Keratinocyte (primary cell): ENCODE results near the gene KDM5D. TPM values are rescaled to one million over a fixed set of nuclear protein-coding genes. Genes with fewer than 3 reads are reported as not detected.

Experiments
- DNase-seq: peaks from one replicate; pipeline ENCODE4 v3.0.0-alpha.2; 2011; ENCODE audit warnings: low read depth, missing footprints, low spot score
- FAIRE-seq: peaks from 2 replicates; lab custom pipeline; 2011; peaks lifted over from hg19 to GRCh38; lab: Jason Lieb, UNC
- H2AFZ ChIP-seq: 2 replicates; pipeline ENCODE4 v1.6.0; 2012; ENCODE audit warnings: low read length, control low read depth, inconsistent platforms; ENCODE audit not compliant: control insufficient read depth
- H3K27ac ChIP-seq: 2 replicates; pipeline ENCODE4 v1.5.1; 2011; ENCODE audit warnings: low read length; ENCODE audit not compliant: control insufficient read depth, insufficient read depth
- H3K27me3 ChIP-seq: 3 replicates; pipeline ENCODE4 v1.6.0; 2011; ENCODE audit warnings: low read length; ENCODE audit not compliant: control insufficient read depth, insufficient read depth; ENCODE audit errors: extremely low read depth
- H3K36me3 ChIP-seq, 2 experiments: 2 replicates in 1 of 2; 3 replicates in 1 of 2; pipeline ENCODE4 v1.5.1; 2011; ENCODE audit warnings: low read length in 2 of 2, mild to moderate bottlenecking in 1 of 2; ENCODE audit not compliant: control insufficient read depth in 2 of 2, insufficient read depth in 2 of 2; ENCODE audit errors: extremely low read depth in 1 of 2
- H3K4me1 ChIP-seq: 3 replicates; pipeline ENCODE4 v1.5.1; 2011; ENCODE audit warnings: low read length; ENCODE audit not compliant: control insufficient read depth, insufficient read depth; ENCODE audit errors: extremely low read depth
- H3K4me2 ChIP-seq: 3 replicates; pipeline ENCODE4 v1.6.0; 2011; ENCODE audit warnings: low read depth, low read length; ENCODE audit not compliant: control insufficient read depth, insufficient read depth; ENCODE audit errors: extremely low read depth
- H3K4me3 ChIP-seq, 3 experiments: fragments of 200-600 bp in 1 of 3; sonication (generic) in 1 of 3; 2 replicates in 2 of 3; 3 replicates in 1 of 3; pipeline ENCODE4 v1.5.1; 2011 to 2016; ENCODE audit warnings: low read length in 3 of 3, mild to moderate bottlenecking in 3 of 3, control low read depth in 2 of 3, inconsistent platforms in 1 of 3, low read depth in 1 of 3, mixed read lengths in 1 of 3, mixed run types in 1 of 3, moderate library complexity in 1 of 3; ENCODE audit not compliant: control insufficient read depth in 2 of 3, insufficient read depth in 2 of 3; ENCODE audit errors: extremely low read depth in 1 of 3
- H3K79me2 ChIP-seq: 2 replicates; pipeline ENCODE4 v1.6.0; 2012; ENCODE audit warnings: low read length; ENCODE audit not compliant: control insufficient read depth, insufficient read depth
- H3K9ac ChIP-seq: 3 replicates; pipeline ENCODE4 v1.6.0; 2011; ENCODE audit warnings: low read length; ENCODE audit not compliant: control insufficient read depth, insufficient read depth; ENCODE audit errors: extremely low read depth
- H3K9me1 ChIP-seq: 3 replicates; pipeline ENCODE4 v1.6.0; 2011; ENCODE audit warnings: low read length; ENCODE audit not compliant: control insufficient read depth, insufficient read depth; ENCODE audit errors: extremely low read depth
- H3K9me3 ChIP-seq: 2 replicates; pipeline ENCODE4 v1.5.1; 2012; ENCODE audit warnings: low read depth, low read length; ENCODE audit not compliant: control insufficient read depth
- H4K20me1 ChIP-seq: 3 replicates; pipeline ENCODE4 v1.6.0; 2011; ENCODE audit warnings: low read length; ENCODE audit not compliant: control insufficient read depth, insufficient read depth; ENCODE audit errors: extremely low read depth
- EZH2 ChIP-seq: IDR thresholded peaks from one replicate; pipeline ENCODE4 v1.6.1; 2012; ENCODE audit warnings: inconsistent platforms, mild to moderate bottlenecking, low read length, moderate library complexity
- dilution Hi-C: fragments of 300-500 bp; cut with MboI; formaldehyde crosslinking; loops from one replicate; pipeline ENCODE4 v1.7.0; 2020; ENCODE audit warnings: low sequenced_read_pairs; ENCODE audit not compliant: extremely low pct_ligation_motif_present
- polyA plus RNA-seq, 5 experiments: library from polyadenylated mRNA; depleted of rRNA in 3 of 5; stranded (reverse) in 3 of 5; stranded (forward) in 1 of 5; unstranded in 1 of 5; fragments of >200 nt; gene quantifications; 1 replicate in 1 of 5; 2 replicates in 3 of 5; 3 replicates in 1 of 5; pipeline versions ENCODE4 v1.2.1 to v1.2.3, GENCODE V29; 2011 to 2012; ENCODE audit warnings: missing spikeins in 2 of 5, low read depth in 1 of 5, low replicate concordance in 1 of 5
- TF ChIP-seq, protein P1 (sequence below), 3 experiments: IDR thresholded peaks in 1 of 3; conservative IDR thresholded peaks in 1 of 3; optimal IDR thresholded peaks in 1 of 3; 2 replicates in 2 of 3; 3 replicates in 1 of 3; pipeline versions ENCODE3 to v1.5.1; 2011; ENCODE audit warnings: low read length in 3 of 3, mild to moderate bottlenecking in 3 of 3, moderate library complexity in 2 of 3, control low read depth in 1 of 3, inconsistent platforms in 1 of 3; ENCODE audit not compliant: insufficient read depth in 2 of 3; ENCODE audit errors: extremely low read depth in 1 of 3

KDM5D gene
- polyA plus RNA-seq, 1 donor (not counting 4 experiments of a cell fraction or from before 2014, with no cell fraction given), result not detected

DNA sequence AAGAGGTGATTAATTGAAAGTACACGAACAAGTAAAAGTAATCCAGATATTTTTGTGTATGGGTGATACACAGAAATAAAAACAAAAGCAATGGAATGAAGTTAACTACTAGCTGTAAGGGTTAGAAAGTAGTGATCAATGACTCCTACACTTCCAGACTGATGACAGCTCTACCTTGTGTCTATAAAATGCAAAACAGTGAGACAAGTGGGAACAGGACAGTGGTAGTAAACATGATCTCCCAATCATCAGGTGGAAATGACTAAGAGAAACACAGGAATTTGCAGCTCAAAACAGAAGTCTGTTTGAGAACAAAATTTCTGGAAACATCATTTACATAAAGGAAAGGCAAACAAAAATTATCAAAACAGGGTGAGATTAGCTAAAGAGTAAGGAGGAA lies 10.1 kb downstream of the KDM5D start:
- DNase-seq (no peak), FAIRE-seq (no peak)
- Histone ChIP-seq H3K4me1 (no peaks in the 10 kb centered on the region), H3K79me2 (no peaks in the 10 kb centered on the region), H3K36me3 (no peaks in the 10 kb centered on the region), H3K27me3 (no peaks in the 10 kb centered on the region), H4K20me1 (no peaks in the 10 kb centered on the region), H3K9ac (no peak overlapping the region), H3K9me3 (no peaks in the 10 kb centered on the region), H3K4me3 (no peak overlapping the region), H2AFZ (no peak overlapping the region), H3K9me1 (no peaks in the 10 kb centered on the region), H3K4me2 (no peak overlapping the region), H3K27ac (no peak overlapping the region)
- TF ChIP-seq EZH2, result no peak
- TF ChIP-seq, protein P1, sequence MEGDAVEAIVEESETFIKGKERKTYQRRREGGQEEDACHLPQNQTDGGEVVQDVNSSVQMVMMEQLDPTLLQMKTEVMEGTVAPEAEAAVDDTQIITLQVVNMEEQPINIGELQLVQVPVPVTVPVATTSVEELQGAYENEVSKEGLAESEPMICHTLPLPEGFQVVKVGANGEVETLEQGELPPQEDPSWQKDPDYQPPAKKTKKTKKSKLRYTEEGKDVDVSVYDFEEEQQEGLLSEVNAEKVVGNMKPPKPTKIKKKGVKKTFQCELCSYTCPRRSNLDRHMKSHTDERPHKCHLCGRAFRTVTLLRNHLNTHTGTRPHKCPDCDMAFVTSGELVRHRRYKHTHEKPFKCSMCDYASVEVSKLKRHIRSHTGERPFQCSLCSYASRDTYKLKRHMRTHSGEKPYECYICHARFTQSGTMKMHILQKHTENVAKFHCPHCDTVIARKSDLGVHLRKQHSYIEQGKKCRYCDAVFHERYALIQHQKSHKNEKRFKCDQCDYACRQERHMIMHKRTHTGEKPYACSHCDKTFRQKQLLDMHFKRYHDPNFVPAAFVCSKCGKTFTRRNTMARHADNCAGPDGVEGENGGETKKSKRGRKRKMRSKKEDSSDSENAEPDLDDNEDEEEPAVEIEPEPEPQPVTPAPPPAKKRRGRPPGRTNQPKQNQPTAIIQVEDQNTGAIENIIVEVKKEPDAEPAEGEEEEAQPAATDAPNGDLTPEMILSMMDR (optimal IDR thresholded peaks at IDR 0.05 in 1 of 3, IDR thresholded peaks at IDR 0.05 in 1 of 3, conservative IDR thresholded peaks at IDR 0.05 in 1 of 3; ENCODE audit: extremely low read depth in 1 of 3, insufficient read depth in 2 of 3, low read length in 3 of 3), result no peak
- dilution Hi-C loops, result no loop called here

DNA sequence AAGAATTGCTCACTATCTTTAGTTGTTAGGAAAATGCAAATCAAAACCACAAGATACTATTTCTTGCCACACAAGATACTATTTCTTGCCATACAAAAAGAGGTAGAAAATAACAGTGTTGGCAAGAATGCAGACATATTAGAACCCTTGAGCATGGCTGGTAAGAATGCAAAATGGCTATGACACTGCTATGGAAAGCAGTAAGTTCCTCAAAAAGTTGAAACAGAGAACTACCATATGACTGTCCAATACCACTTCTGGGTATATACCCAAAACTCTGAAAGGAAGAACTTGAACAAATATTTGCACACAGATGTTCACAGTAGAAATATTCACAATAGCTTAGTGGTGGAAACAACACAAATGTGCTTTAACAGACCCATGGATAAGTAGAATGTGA lies 26.6 kb downstream of the KDM5D start:
- Histone ChIP-seq H2AFZ (no peak overlapping the region), H3K4me2 (no peak overlapping the region), H3K4me3 (no peak overlapping the region), H3K79me2 (no peaks in the 10 kb centered on the region), H3K9me3 (no peaks in the 10 kb centered on the region), H3K9ac (no peak overlapping the region), H3K27me3 (no peaks in the 10 kb centered on the region), H4K20me1 (no peaks in the 10 kb centered on the region), H3K4me1 (no peaks in the 10 kb centered on the region), H3K9me1 (no peaks in the 10 kb centered on the region), H3K36me3 (no peaks in the 10 kb centered on the region), H3K27ac (no peak overlapping the region)
- DNase-seq (no peak), FAIRE-seq (no peak)
- dilution Hi-C loops, result no loop called here
- TF ChIP-seq, protein P1 (optimal IDR thresholded peaks at IDR 0.05 in 1 of 3, IDR thresholded peaks at IDR 0.05 in 1 of 3, conservative IDR thresholded peaks at IDR 0.05 in 1 of 3; ENCODE audit: extremely low read depth in 1 of 3, insufficient read depth in 2 of 3, low read length in 3 of 3), result no peak
- no peak for TF ChIP-seq EZH2
